Stimulated activated CD4-positive, alpha-beta T cell treated with anti-CD3 and anti-CD28 coated beads, Interleukin-2, amount 100 ng/mL, for 4 hours (primary cell): Measurements from ENCODE around the gene TBC1D8.
"Not testable (repeated sequence)": the region's sequence is repeated elsewhere in the genome, so short reads cannot be mapped to it uniquely, and the experiment has no call there.

Experiments
- DNase-seq: peaks from one replicate; pipeline ENCODE4 v3.0.0-alpha.2; 2020; ENCODE audit warnings: low read depth

Gene TBC1D8

GRCh38 chr2:101151146-101151858, at the start of gene TBC1D8:
Gene TBC1D8 (minus strand): TSS chr2:101151382. CDS start chr2:101151253, 129 bp downstream.
- DNase-seq, result peak; percentile 44

- no peak for DNase-seq
These were observed 49.5 kb upstream of the TBC1D8 start for GRCh38 chr2:101200676-101201075.

DNA sequence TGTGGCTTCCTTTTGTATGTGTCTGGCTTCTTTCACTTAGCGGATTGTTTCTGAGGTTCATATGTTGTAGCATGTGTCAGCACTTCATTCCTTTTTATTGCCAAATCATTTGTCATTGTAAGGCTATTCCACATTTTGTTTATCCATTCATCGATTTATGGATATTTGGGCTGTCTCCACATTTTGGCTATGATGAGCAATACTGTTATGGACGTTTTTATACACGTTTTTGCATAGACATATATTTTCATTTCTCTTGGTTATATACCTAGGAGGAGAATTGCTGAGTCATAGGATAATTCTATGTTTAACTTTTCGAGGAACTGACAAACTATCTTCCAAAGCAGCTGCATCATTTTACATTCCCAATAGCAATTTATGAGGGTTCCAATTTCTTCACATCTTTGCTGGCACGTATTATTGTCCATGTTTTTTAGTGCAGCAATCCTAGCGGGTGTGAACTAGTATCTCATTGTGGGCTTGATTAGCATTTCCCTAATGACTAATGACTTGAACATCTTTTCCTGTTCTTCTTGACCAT, 48.1 kb upstream of the TBC1D8 start:
- no peak for DNase-seq

- DNase-seq, result no peak
These were observed 46.6 kb upstream of the TBC1D8 start for GRCh38 chr2:101197814-101198213.

DNA sequence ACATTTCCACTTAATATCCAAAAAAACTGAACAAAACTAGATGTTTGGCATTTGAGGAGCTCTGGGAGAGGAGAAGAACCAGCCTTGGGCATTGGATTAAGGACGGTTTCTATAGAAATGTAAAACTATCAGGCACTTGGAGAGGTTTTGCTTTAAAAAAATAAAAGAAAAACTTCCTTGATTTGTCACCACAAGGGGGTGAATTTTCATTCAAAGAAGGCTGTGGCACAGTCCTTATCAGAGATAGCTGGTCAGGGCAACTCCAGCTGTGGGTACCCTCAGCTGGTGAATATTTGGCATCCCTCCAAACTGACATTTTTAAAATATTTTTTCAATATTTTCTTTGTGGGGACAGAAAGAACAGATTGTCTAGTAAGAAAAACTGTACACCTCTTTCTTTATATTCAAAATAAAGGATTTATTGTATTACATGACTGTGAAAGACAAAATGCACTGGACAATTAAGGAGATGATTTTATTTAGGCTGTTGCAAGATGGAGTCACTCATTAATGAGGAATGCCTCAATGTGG, 46.1 kb upstream of the TBC1D8 start:
- no peak for DNase-seq

DNA sequence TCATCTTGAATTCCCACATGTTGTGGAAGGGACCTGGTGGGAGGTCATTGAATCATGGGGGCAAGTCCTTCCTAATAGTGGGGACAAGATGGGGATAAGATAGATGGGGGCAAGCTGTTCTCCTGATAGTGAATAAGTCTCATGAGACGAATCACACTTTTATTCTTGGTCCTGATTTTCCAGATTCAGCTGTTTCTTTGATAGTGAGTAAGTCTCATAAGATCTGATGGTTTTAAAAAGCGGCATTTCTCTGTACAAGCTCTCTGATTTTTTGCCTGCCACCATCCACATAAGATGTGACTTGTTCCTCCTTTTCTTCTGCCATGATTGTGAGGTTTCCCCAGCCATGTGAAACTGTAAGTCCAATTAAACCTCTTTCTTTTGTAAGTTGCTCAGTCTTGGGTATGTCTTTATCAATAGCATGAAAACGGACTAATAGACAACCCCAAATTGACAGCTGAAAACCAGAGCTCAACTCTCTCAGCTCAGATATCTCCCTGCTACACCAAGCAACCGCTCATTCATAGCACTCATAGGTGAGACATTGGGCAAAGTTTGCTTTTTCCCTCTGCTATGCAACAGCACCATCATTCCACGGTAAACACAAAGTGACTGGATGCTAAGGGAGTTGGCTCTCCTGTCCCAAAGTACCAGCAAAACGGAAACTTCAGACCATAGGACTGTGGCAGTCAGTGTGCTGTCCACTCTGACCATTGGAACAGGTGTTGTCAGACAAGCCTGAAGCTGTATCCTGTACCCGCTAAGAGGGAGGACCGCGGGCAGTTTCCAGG, 44.9 kb upstream of the TBC1D8 start:
- DNase-seq, result no peak

- no peak for DNase-seq
These were observed 41.9 kb upstream of the TBC1D8 start for GRCh38 chr2:101193033-101193626.

GRCh38 chr2:101190747-101191516, 39.8 kb upstream of the TBC1D8 start:
- no peak for DNase-seq

DNA sequence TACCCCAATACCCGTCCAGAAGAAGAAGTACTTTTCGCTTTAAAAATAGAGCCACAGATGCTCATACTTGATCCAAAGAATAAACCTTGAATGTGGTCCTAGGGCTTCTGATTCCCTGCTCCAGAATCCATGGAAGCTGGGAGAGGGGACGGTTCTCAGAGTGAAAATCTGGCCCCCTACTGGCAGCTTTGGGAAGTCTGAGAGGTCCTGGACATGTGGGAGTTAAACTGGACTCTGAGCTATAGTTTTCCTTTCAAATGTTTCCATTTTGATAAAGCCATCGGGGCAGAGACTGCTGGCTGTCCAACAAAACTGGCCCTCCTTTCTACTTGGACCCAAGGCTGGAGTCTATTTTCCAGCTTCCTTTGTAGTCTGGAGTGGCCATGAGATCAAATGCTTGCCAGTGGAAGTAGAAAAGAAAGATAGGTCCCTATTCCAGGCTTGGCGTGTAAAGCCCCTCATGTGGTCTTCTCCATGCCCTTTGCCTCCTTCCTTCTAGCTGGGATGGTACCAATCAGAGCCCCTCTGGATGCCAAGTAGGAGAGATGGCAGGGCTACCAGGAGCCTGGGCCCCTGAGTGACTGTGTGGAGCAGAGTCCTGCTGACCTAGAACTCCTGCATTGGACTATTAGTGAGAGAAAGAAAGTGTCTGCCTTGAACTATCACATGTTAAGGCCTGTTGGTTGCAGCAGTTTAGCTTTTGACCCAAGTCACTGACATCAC, 37.7 kb upstream of the TBC1D8 start:
- no peak for DNase-seq

- DNase-seq, result no peak
These were observed 35.9 kb upstream of the TBC1D8 start for GRCh38 chr2:101187131-101187530.

- DNase-seq, result no peak
These were observed 34.5 kb upstream of the TBC1D8 start for GRCh38 chr2:101185656-101186055.

GRCh38 chr2:101185085-101185484, 33.9 kb upstream of the TBC1D8 start:
- DNase-seq, result no peak

GRCh38 chr2:101179982-101180381, 28.8 kb upstream of the TBC1D8 start:
- DNase-seq, result no peak

GRCh38 chr2:101176803-101177202, 25.6 kb upstream of the TBC1D8 start:
- no peak for DNase-seq

GRCh38 chr2:101175991-101176390, 24.8 kb upstream of the TBC1D8 start:
- no peak for DNase-seq

DNA sequence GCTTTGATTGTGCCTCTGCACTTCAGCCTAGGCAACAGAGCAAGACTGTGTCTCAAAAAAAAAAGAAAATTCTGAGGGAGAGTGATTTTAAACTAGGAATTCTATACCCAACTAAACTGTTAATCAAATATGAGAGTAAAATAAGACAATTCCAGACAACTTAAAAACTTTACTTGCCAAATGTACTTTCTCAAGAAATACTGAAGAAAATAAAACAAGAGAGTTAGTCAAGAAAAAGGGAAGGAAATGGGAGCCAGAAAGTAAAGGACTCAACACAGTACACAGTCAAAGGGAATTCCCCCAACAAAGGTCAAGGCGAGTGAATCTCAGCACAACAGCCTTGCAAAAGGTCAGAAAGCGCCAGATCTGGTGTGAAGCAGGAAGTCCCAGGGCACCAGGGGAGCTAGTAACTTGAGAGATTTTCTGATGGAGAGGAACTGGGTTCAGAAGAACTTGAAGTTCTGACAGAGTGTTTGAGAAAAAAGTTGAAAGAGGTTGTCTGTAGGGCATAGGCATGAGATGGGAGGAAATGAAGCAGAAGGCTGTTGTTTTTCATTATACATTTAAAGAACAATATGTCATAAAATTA, 22.6 kb upstream of the TBC1D8 start:
- peak; percentile 22 for DNase-seq

DNA sequence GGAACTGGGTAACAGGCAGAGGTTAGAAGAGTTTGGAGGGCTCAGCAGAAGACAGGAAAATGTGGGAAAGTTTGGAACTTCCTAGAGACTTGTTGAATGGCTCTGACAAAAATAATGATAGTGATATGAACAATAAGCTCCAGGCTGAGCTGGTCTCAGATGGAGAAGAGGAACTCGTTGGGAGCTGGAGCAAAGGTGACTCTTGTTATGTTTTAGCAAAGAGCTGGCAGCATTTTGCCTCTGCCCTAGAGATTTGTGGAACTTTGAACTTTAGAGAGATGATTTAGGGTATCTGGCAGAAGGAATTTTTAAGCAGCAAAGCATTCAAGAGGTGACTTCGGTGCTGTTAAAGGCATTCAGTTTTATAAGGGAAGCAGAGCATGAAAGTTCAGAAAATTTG, 18.6 kb upstream of the TBC1D8 start:
- DNase-seq, result not testable (repeated sequence)

DNA sequence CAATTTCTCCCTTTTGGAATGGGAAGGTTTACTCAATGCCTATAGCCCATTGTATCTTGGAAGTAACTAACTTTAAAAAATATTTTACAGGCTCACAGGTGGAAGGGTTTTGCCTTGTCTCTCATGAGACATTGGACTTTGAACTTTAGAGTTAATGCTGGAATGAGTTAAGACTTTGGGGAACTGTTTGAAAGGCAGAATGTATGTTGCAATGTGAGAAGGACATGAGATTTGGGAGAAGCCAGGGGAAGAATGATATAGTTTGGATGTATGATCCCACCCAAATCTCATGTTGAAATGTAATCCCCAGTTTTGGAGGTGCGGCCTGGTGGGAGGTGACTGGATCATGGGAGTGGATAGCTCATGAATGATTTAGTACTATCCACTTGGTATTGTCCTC, 17.5 kb upstream of the TBC1D8 start:
- DNase-seq, result no peak

GRCh38 chr2:101167532-101167931, 16.4 kb upstream of the TBC1D8 start:
- DNase-seq, result not testable (repeated sequence)

DNA sequence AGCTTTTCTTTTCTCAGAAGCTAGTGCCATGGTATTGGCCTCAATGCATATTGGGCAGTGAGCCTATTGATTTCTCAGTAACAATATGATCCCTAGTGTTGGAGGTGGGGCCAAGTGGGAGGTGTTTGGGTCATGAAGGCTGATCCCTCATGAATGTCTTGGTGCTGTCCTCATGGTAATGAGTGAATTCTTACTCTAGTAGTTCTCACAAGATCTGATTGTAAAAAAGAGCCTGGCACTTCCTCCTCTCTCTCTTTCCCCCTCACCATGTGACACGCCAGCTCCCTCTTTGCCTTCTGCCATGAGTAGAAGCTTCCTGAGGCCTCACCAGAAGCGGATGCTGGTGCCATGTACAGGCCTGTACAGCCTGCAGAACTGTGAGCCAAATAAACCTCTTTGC, 12.8 kb upstream of the TBC1D8 start:
- DNase-seq, result no peak
